HepG2 (cell line): ENCODE measurements around the gene SLC44A4. TPM values are rescaled to one million over a fixed set of nuclear protein-coding genes. Genes with fewer than 3 reads are reported as not detected.

Experiments used
- ATF5 ChIP-seq: sonication (generic); formaldehyde crosslinking; IDR thresholded peaks from 2 replicates; pipeline ENCODE4 v1.4.0; 2020; ENCODE audit warnings: mild to moderate bottlenecking, low read depth, missing genetic modification reagents
- CREB1 ChIP-seq, 2 experiments: fragments of 450-650 bp in 1 of 2; IDR thresholded peaks; 2 replicates each; pipeline ENCODE4 v1.6.1; 2016 to 2017; ENCODE audit warnings: control low read depth in 1 of 2, mild to moderate bottlenecking in 1 of 2, missing compliant biosample characterization in 1 of 2, missing genetic modification characterization in 1 of 2
- DMAP1 ChIP-seq: IDR thresholded peaks from 2 replicates; pipeline ENCODE4 v1.6.1; 2016
- DMTF1 ChIP-seq: sonication (generic); formaldehyde crosslinking; IDR thresholded peaks from 2 replicates; pipeline ENCODE4 v1.4.0; 2020; ENCODE audit warnings: mild to moderate bottlenecking, missing genetic modification reagents
- FIP1L1 ChIP-seq: fragments of 200-400 bp; formaldehyde crosslinking; IDR thresholded peaks from 2 replicates; pipeline ENCODE4 v1.6.1; 2018; ENCODE audit warnings: low read depth, mild to moderate bottlenecking, low read length, moderate library complexity, borderline replicate concordance; ENCODE audit not compliant: insufficient read depth
- HNRNPK ChIP-seq: fragments of 200-400 bp; formaldehyde crosslinking; IDR thresholded peaks from 2 replicates; pipeline ENCODE4 v1.6.1; 2018; ENCODE audit warnings: low read length, low read depth, moderate library complexity, mild to moderate bottlenecking; ENCODE audit not compliant: poor library complexity, severe bottlenecking
- PRDM4 ChIP-seq: sonication (generic); formaldehyde crosslinking; IDR thresholded peaks from 2 replicates; pipeline ENCODE4 v1.9.0; 2021; ENCODE audit warnings: missing genetic modification reagents, borderline replicate concordance
- RARG ChIP-seq: sonication (generic); formaldehyde crosslinking; IDR thresholded peaks from 2 replicates; pipeline ENCODE4 v1.4.0; 2020; ENCODE audit warnings: low read depth, mild to moderate bottlenecking, missing genetic modification reagents
- RBM22 ChIP-seq: fragments of 200-400 bp; formaldehyde crosslinking; optimal IDR thresholded peaks from 2 replicates; pipeline ENCODE3; 2017; ENCODE audit warnings: mild to moderate bottlenecking, low read length, moderate library complexity
- TFDP1 ChIP-seq: IDR thresholded peaks from 2 replicates; pipeline ENCODE4 v1.6.1; 2016; ENCODE audit warnings: missing compliant biosample characterization, missing genetic modification reagents, borderline replicate concordance
- YEATS4 ChIP-seq: sonication (generic); formaldehyde crosslinking; IDR thresholded peaks from 2 replicates; pipeline ENCODE4 v1.4.0; 2020; ENCODE audit warnings: missing genetic modification reagents, borderline replicate concordance
- ZMYM3 ChIP-seq: sonication (generic); formaldehyde crosslinking; IDR thresholded peaks from 2 replicates; pipeline ENCODE4 v1.5.1; 2020; ENCODE audit warnings: mild to moderate bottlenecking, missing genetic modification reagents
- ZNF234 ChIP-seq: sonication (generic); formaldehyde crosslinking; conservative IDR thresholded peaks from 2 replicates; pipeline ENCODE4 v1.5.1; 2020; ENCODE audit warnings: mild to moderate bottlenecking, missing genetic modification reagents
- ZNF343 ChIP-seq: sonication (generic); formaldehyde crosslinking; IDR thresholded peaks from 2 replicates; pipeline ENCODE4 v1.4.0; 2020; ENCODE audit warnings: mild to moderate bottlenecking, missing genetic modification reagents
- ZNF430 ChIP-seq: sonication (generic); formaldehyde crosslinking; IDR thresholded peaks from 2 replicates; pipeline ENCODE4 v1.9.0; 2021; ENCODE audit warnings: mild to moderate bottlenecking, missing genetic modification reagents
- polyA plus RNA-seq, 8 experiments: library from polyadenylated mRNA; depleted of rRNA in 3 of 8; stranded (reverse) in 7 of 8; unstranded in 1 of 8; fragments of >200 nt; fragmentation: Illumina TruSeq in 4 of 8; extraction: Trizol in 4 of 8; gene quantifications; 2 replicates each; pipeline versions ENCODE4 v1.2.1 to v1.2.3, GENCODE V29; 2011 to 2016; ENCODE audit warnings: low read depth in 4 of 8, missing spikeins in 1 of 8, mixed read lengths in 1 of 8; ENCODE audit not compliant: insufficient read depth in 1 of 8
- total RNA-seq, 5 experiments: library from RNA; depleted of rRNA; stranded (reverse); fragments of >200 nt; fragmentation: Illumina TruSeq; extraction: Trizol; gene quantifications; 2 replicates each; pipeline ENCODE4 v1.2.3, GENCODE V29; 2016; ENCODE audit warnings: low read depth in 1 of 5
- TF ChIP-seq, protein P1 (sequence below): sonication (generic); formaldehyde crosslinking; conservative IDR thresholded peaks from 2 replicates; pipeline ENCODE4 v1.8.0; 2022; ENCODE audit warnings: missing genetic modification reagents
- TF ChIP-seq, protein P2 (sequence below): sonication (generic); formaldehyde crosslinking; IDR thresholded peaks from 2 replicates; pipeline ENCODE4 v1.4.0; 2020; ENCODE audit warnings: mild to moderate bottlenecking, low read depth, missing genetic modification reagents

The SLC44A4 gene
- total and polyA plus RNA-seq, 2 of the 13 experiments (the other 11 are each of a cell fraction or from before 2014, with no cell fraction given) = 3.5 to 5.9 TPM

GRCh38 chr6:31821301-31822035 lies 57.3 kb downstream of the SLC44A4 start (continued):
- TF ChIP-seq, protein P1, sequence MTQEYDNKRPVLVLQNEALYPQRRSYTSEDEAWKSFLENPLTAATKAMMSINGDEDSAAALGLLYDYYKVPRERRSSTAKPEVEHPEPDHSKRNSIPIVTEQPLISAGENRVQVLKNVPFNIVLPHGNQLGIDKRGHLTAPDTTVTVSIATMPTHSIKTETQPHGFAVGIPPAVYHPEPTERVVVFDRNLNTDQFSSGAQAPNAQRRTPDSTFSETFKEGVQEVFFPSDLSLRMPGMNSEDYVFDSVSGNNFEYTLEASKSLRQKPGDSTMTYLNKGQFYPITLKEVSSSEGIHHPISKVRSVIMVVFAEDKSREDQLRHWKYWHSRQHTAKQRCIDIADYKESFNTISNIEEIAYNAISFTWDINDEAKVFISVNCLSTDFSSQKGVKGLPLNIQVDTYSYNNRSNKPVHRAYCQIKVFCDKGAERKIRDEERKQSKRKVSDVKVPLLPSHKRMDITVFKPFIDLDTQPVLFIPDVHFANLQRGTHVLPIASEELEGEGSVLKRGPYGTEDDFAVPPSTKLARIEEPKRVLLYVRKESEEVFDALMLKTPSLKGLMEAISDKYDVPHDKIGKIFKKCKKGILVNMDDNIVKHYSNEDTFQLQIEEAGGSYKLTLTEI (CRISPR knock-in tag) = no peak
- TF ChIP-seq ZNF343 (no peak), ZNF234 (CRISPR knock-in tag) (no peak), HNRNPK (no peak), CREB1 (IDR thresholded peaks at IDR 0.05) (no peak), CREB1 (CRISPR knock-in tag; IDR thresholded peaks at IDR 0.05) (no peak), PRDM4 (CRISPR knock-in tag) (no peak), DMAP1 (CRISPR knock-in tag) (no peak; the same call in 1 of the 2 replicates), ZMYM3 (peak; percentile 85), TFDP1 (CRISPR knock-in tag) (no peak), YEATS4 (CRISPR knock-in tag) (0 out of 2 replicates have a peak, but pooled peaks have one; percentile 13), RARG (CRISPR knock-in tag) (no peak), FIP1L1 (0 out of 2 replicates have a peak, but pooled peaks have one; percentile 21), RBM22 (no peak), DMTF1 (no peak), ZNF430 (CRISPR knock-in tag) (0 out of 2 replicates have a peak, but pooled peaks have one; percentile 6), ATF5 (CRISPR knock-in tag) (no peak)
- TF ChIP-seq, protein P2, sequence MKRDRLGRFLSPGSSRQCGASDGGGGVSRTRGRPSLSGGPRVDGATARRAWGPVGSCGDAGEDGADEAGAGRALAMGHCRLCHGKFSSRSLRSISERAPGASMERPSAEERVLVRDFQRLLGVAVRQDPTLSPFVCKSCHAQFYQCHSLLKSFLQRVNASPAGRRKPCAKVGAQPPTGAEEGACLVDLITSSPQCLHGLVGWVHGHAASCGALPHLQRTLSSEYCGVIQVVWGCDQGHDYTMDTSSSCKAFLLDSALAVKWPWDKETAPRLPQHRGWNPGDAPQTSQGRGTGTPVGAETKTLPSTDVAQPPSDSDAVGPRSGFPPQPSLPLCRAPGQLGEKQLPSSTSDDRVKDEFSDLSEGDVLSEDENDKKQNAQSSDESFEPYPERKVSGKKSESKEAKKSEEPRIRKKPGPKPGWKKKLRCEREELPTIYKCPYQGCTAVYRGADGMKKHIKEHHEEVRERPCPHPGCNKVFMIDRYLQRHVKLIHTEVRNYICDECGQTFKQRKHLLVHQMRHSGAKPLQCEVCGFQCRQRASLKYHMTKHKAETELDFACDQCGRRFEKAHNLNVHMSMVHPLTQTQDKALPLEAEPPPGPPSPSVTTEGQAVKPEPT (CRISPR knock-in tag) = no peak
